Esophagus squamous epithelium (tissue), 4 donors: ENCODE data around the gene TSPAN18.

Experiments
- CTCF ChIP-seq, 6 experiments: fragments of 450-650 bp in 4 of 6; fragments of 200-600 bp in 2 of 6; sonication (generic) in 2 of 6; IDR thresholded peaks; one replicate each; pipeline ENCODE4 v1.5.1; 2016 to 2019; ENCODE audit warnings: antibody characterized with exemption in 6 of 6, mild to moderate bottlenecking in 4 of 6, moderate library complexity in 4 of 6
- POLR2A ChIP-seq, 4 donors: fragments of 450-650 bp; IDR thresholded peaks; one replicate each; pipeline ENCODE4 v1.6.1; 2017; ENCODE audit warnings: antibody characterized with exemption in 4 of 4, mild to moderate bottlenecking in 4 of 4, moderate library complexity in 3 of 4

GRCh38 chr11:44868021-44868420 is 141.3 kb downstream of the TSPAN18 start:
- TF ChIP-seq CTCF (IDR thresholded peaks at IDR 0.05) (no peak), POLR2A (IDR thresholded peaks at IDR 0.05) (no peak)
